HG02610 (cell line): Measurements from ENCODE around the gene NSUN4.
"Not testable (repeated sequence)": the region's sequence is repeated elsewhere in the genome, so short reads cannot be mapped to it uniquely, and the experiment has no call there.

Experiments used
- ATAC-seq: cut with Tn5 transposase; IDR thresholded peaks from one replicate; pipeline ENCODE4 v1.9.1; 2021; ENCODE audit warnings: mild to moderate bottlenecking, moderate library complexity; ENCODE audit not compliant: unreplicated experiment

The NSUN4 gene

GRCh38 chr1:46364612-46365011 is 24.0 kb downstream of the NSUN4 start:
- no peak for ATAC-seq

GRCh38 chr1:46365796-46366195 is 25.2 kb downstream of the NSUN4 start:
- ATAC-seq: not testable (repeated sequence)

- ATAC-seq: no peak
Measured at GRCh38 chr1:46367072-46367471, 26.5 kb downstream of the NSUN4 start.

- not testable (repeated sequence) for ATAC-seq
Measured at GRCh38 chr1:46367701-46368100, 27.1 kb downstream of the NSUN4 start.

- no peak for ATAC-seq
Measured at GRCh38 chr1:46368791-46369190, 28.2 kb downstream of the NSUN4 start.

- no peak for ATAC-seq
Measured at GRCh38 chr1:46369542-46370213, 29.1 kb downstream of the NSUN4 start.

GRCh38 chr1:46370214-46370633 is 29.6 kb downstream of the NSUN4 start:
- ATAC-seq: peak; percentile 49

GRCh38 chr1:46372431-46372830 is 31.8 kb downstream of the NSUN4 start:
- ATAC-seq: no peak

- ATAC-seq: no peak
Measured at GRCh38 chr1:46379996-46380395, 39.4 kb downstream of the NSUN4 start.

- ATAC-seq: no peak
Measured at GRCh38 chr1:46380508-46380907, 39.9 kb downstream of the NSUN4 start.

- no peak for ATAC-seq
Measured at GRCh38 chr1:46393510-46393909, 52.9 kb downstream of the NSUN4 start.

- ATAC-seq: no peak
Measured at GRCh38 chr1:46394108-46394871, 53.7 kb downstream of the NSUN4 start, which contains the start of gene FAAH. FAAH (plus strand) TSS chr1:46394317; CDS start chr1:46394349, 32 bp downstream.

GRCh38 chr1:46394872-46395465 is 54.4 kb downstream of the NSUN4 start:
- ATAC-seq: no peak

GRCh38 chr1:46396441-46397398 is 56.1 kb downstream of the NSUN4 start:
- no peak for ATAC-seq

- no peak for ATAC-seq
Measured at GRCh38 chr1:46399307-46399706, 58.7 kb downstream of the NSUN4 start.

GRCh38 chr1:46400421-46400820 is 59.8 kb downstream of the NSUN4 start:
- ATAC-seq: no peak

- no peak for ATAC-seq
Measured at GRCh38 chr1:46401154-46401913, 60.7 kb downstream of the NSUN4 start.

- no peak for ATAC-seq
Measured at GRCh38 chr1:46401964-46402626, 61.5 kb downstream of the NSUN4 start.

- ATAC-seq: no peak
Measured at GRCh38 chr1:46403916-46404315, 63.3 kb downstream of the NSUN4 start.
